A549 (cell line): ENCODE results near the gene TMA7B.

Source experiments
- CHD2 ChIP-seq: fragments of 150-350 bp; IDR thresholded peaks from 2 replicates; pipeline ENCODE4 v1.6.1; 2014; ENCODE audit warnings: low read length; ENCODE audit not compliant: partially characterized antibody
- CHD4 ChIP-seq: fragments of 200-600 bp; sonication (generic); IDR thresholded peaks from 2 replicates; pipeline ENCODE4 v1.6.1; 2016; ENCODE audit warnings: antibody characterized with exemption, mild to moderate bottlenecking, borderline replicate concordance
- HES2 ChIP-seq: fragments of >200 bp; sonication (Bioruptor Twin); formaldehyde crosslinking; IDR thresholded peaks from 2 replicates; pipeline ENCODE4 v1.6.1; 2016
- KDM1A ChIP-seq: fragments of 200-600 bp; sonication (generic); IDR thresholded peaks from 2 replicates; pipeline ENCODE4 v1.6.1; 2016; ENCODE audit warnings: low read depth, mild to moderate bottlenecking
- MAZ ChIP-seq: fragments of 150-350 bp; IDR thresholded peaks from 2 replicates; pipeline ENCODE4 v1.6.1; 2014; ENCODE audit warnings: antibody characterized with exemption, low read depth, low read length, borderline replicate concordance
- NR3C1 ChIP-seq: fragments of >200 bp; sonication (Bioruptor Twin); formaldehyde crosslinking; IDR thresholded peaks from 3 replicates; pipeline ENCODE4 v1.6.1; 2017
- POLR2A ChIP-seq: IDR thresholded peaks from 2 replicates; pipeline ENCODE4 v1.6.1; 2012; ENCODE audit warnings: mild to moderate bottlenecking, low read length
- SMC3 ChIP-seq: fragments of >200 bp; sonication (Bioruptor Twin); formaldehyde crosslinking; IDR thresholded peaks from 3 replicates; pipeline ENCODE4 v1.6.1; 2018; ENCODE audit warnings: inconsistent platforms
- SREBF2 ChIP-seq: fragments of 450-650 bp; IDR thresholded peaks from 2 replicates; pipeline ENCODE4 v1.6.1; 2014; ENCODE audit warnings: mild to moderate bottlenecking, moderate library complexity
- TF ChIP-seq, protein P1 (sequence below): fragments of >200 bp; sonication (Bioruptor Twin); formaldehyde crosslinking; IDR thresholded peaks from 3 replicates; pipeline ENCODE4 v1.5.1; 2016

- TF ChIP-seq, protein P1, sequence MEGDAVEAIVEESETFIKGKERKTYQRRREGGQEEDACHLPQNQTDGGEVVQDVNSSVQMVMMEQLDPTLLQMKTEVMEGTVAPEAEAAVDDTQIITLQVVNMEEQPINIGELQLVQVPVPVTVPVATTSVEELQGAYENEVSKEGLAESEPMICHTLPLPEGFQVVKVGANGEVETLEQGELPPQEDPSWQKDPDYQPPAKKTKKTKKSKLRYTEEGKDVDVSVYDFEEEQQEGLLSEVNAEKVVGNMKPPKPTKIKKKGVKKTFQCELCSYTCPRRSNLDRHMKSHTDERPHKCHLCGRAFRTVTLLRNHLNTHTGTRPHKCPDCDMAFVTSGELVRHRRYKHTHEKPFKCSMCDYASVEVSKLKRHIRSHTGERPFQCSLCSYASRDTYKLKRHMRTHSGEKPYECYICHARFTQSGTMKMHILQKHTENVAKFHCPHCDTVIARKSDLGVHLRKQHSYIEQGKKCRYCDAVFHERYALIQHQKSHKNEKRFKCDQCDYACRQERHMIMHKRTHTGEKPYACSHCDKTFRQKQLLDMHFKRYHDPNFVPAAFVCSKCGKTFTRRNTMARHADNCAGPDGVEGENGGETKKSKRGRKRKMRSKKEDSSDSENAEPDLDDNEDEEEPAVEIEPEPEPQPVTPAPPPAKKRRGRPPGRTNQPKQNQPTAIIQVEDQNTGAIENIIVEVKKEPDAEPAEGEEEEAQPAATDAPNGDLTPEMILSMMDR, result no peak
- TF ChIP-seq HES2 (no peak), CHD2 (no peak), MAZ (no peak), KDM1A (no peak), POLR2A (no peak), NR3C1 (no peak), CHD4 (no peak), SMC3 (no peak), SREBF2 (no peak)
Observed at GRCh38 chr22:39946126-39946502, 14.1 kb upstream of the TMA7B start.
